Progenitor cell of endocrine pancreas (in vitro differentiated cells): ENCODE data around the gene ADAMTS14. TPM values are rescaled to one million over a fixed set of nuclear protein-coding genes. Genes with fewer than 3 reads are reported as not detected.
A peak's percentile ranks its signal among the peaks of the same experiment; 100 is the strongest.

Source experiments
- DNase-seq: peaks from one replicate; pipeline ENCODE4 v3.0.0; 2021; ENCODE audit warnings: low spot score; ENCODE audit not compliant: unreplicated experiment
- H3K27ac Mint-ChIP-seq: 2 replicates; pipeline ENCODE4 v1.8.0; 2021; ENCODE audit warnings: mild to moderate bottlenecking, moderate library complexity, mixed read lengths
- H3K27me3 Mint-ChIP-seq: 2 replicates; pipeline ENCODE4 v1.8.0; 2021; ENCODE audit warnings: mixed read lengths
- H3K36me3 Mint-ChIP-seq: 2 replicates; pipeline ENCODE4 v1.8.0; 2022; ENCODE audit warnings: mixed read lengths; ENCODE audit not compliant: insufficient read depth
- H3K4me1 Mint-ChIP-seq: 2 replicates; pipeline ENCODE4 v1.8.0; 2021; ENCODE audit warnings: low read depth, mixed read lengths
- H3K4me3 Mint-ChIP-seq: 2 replicates; pipeline ENCODE4 v1.8.0; 2021; ENCODE audit warnings: low read depth, mild to moderate bottlenecking, moderate library complexity, mixed read lengths
- H3K9me3 Mint-ChIP-seq: 2 replicates; pipeline ENCODE4 v1.8.0; 2021; ENCODE audit warnings: low read depth, mixed read lengths
- CTCF ChIP-seq: fragments of 200-600 bp; sonication (generic); IDR thresholded peaks from one replicate; pipeline ENCODE4 v1.5.0; 2021; ENCODE audit warnings: antibody characterized with exemption, mild to moderate bottlenecking; ENCODE audit not compliant: unreplicated experiment
- total RNA-seq: library from RNA; stranded (reverse); gene quantifications from 2 replicates; pipeline ENCODE4 v1.2.1, GENCODE V29; 2021

The ADAMTS14 gene
- total RNA-seq, 1 donor from 2014 or later = 0.05 TPM

DNA sequence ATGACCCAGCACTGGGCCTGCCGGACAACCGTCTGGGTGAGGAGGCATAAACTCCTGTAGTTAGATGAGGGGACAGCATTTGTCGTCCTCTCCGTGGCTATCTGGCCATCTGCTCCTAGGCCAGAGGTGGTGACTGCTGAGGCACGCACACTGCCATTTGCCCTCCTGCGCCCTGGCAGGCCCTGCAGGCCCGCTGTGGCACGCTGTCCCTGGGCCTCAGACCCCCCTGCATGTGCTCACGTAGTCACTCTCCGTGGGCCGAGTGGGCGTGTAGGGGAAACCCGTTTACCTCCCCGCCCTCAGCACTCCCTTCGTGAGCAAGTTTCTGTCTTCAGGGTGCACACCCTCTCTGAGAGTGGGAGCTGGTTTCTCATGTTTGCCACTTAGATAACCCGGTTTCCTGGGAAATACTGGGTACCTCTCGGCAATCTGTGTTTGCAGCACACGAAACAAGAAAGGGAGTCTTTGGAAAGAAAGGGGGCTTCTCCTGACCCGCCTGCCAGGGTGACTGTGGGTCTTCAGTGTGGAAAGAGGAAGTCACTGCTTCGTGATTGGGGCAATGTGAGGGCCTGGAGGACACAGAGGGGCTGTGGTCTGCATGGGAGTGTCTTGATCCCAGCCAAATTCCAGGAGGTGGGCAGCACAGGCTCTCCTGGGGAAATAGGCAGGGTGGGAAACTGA, 10.8 kb downstream of the ADAMTS14 start:
- peak overlapping the region; percentile 51 for H3K27ac Mint-ChIP-seq
- H3K9me3 Mint-ChIP-seq = no peaks in the 10 kb centered on the region
- no peak overlapping the region for H3K4me3 Mint-ChIP-seq
- no peak for TF ChIP-seq CTCF
- no peak for DNase-seq
- peaks cover 3% of the 10 kb centered on the region for H3K27me3 Mint-ChIP-seq
- peaks cover 15% of the 10 kb centered on the region for H3K4me1 Mint-ChIP-seq
- no peaks in the 10 kb centered on the region for H3K36me3 Mint-ChIP-seq

GRCh38 chr10:70683601-70683934, 11.3 kb downstream of the ADAMTS14 start:
- Mint-ChIP-seq H3K9me3 (no peaks in the 10 kb centered on the region), H3K36me3 (no peaks in the 10 kb centered on the region), H3K4me1 (peaks cover 15% of the 10 kb centered on the region), H3K27me3 (peaks cover 3% of the 10 kb centered on the region), H3K4me3 (no peak overlapping the region), H3K27ac (no peak overlapping the region)
- no peak for TF ChIP-seq CTCF
- DNase-seq = no peak

- no peak for TF ChIP-seq CTCF
- Mint-ChIP-seq H3K27me3 (peaks cover 3% of the 10 kb centered on the region), H3K27ac (no peak overlapping the region), H3K4me3 (no peak overlapping the region), H3K36me3 (no peaks in the 10 kb centered on the region), H3K4me1 (peaks cover 15% of the 10 kb centered on the region), H3K9me3 (no peaks in the 10 kb centered on the region)
- DNase-seq = no peak
Observed at GRCh38 chr10:70683940-70684339, 11.6 kb downstream of the ADAMTS14 start.

DNA sequence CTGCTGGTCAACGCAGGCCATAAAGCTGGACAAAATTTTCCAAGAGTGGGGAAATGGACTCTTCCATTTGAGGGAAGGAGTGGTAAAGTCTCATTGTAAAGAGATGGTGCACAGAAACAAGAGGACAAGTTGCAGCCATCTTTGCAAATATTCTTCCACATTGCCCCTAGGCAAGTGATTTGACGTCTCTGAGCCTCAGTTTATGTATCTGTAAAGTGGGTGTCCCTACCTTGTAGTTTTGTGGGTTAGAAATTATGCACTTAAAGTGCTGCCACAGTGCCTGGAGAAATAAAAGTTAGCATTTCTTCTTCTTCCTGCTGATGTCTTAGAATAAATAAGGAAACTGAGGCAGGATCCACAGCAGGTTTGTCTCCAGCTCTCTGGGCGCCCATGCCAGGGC, 12.1 kb downstream of the ADAMTS14 start:
- TF ChIP-seq CTCF = no peak
- Mint-ChIP-seq H3K27me3 (peaks cover 3% of the 10 kb centered on the region), H3K9me3 (no peaks in the 10 kb centered on the region), H3K27ac (no peak overlapping the region), H3K4me1 (peaks cover 15% of the 10 kb centered on the region), H3K36me3 (no peaks in the 10 kb centered on the region), H3K4me3 (no peak overlapping the region)
- no peak for DNase-seq

GRCh38 chr10:70684839-70685454, 12.6 kb downstream of the ADAMTS14 start:
- DNase-seq = no peak
- Mint-ChIP-seq H3K27ac (no peak overlapping the region), H3K9me3 (no peaks in the 10 kb centered on the region), H3K27me3 (peaks cover 3% of the 10 kb centered on the region), H3K4me3 (no peak overlapping the region), H3K36me3 (no peaks in the 10 kb centered on the region), H3K4me1 (peaks cover 15% of the 10 kb centered on the region)
- TF ChIP-seq CTCF = no peak
